Esophagus squamous epithelium (tissue), 5 donors: ENCODE measurements around the gene CALHM1. TPM values are rescaled to one million over a fixed set of nuclear protein-coding genes. Genes with fewer than 3 reads are reported as not detected.

ENCODE experiments used
- DNase-seq: peaks from one replicate; lab custom pipeline; 2025; lab: John Stamatoyannopoulos, UW
- H3K27ac ChIP-seq, 4 donors: fragments of 200-600 bp; sonication (generic); one replicate each; pipeline ENCODE4 v1.5.1; 2016 to 2019; ENCODE audit warnings: mild to moderate bottlenecking in 1 of 4
- H3K27me3 ChIP-seq, 4 donors: fragments of 200-600 bp; sonication (generic); 1 replicate in 3 of 4; 2 replicates in 1 of 4; pipeline versions ENCODE4 v1.5.1 to v1.6.0; 2017 to 2021; ENCODE audit warnings: antibody characterized with exemption in 1 of 4
- H3K36me3 ChIP-seq, 3 donors: fragments of 200-600 bp; sonication (generic); one replicate each; pipeline ENCODE4 v1.5.1; 2016 to 2019
- H3K4me1 ChIP-seq, 3 donors: fragments of 200-600 bp; sonication (generic); one replicate each; pipeline ENCODE4 v1.5.1; 2017 to 2019
- H3K4me3 ChIP-seq, 4 donors: fragments of 200-600 bp; sonication (generic); 1 replicate in 3 of 4; 2 replicates in 1 of 4; pipeline ENCODE4 v1.5.1; 2016 to 2019; ENCODE audit warnings: mild to moderate bottlenecking in 2 of 4, moderate library complexity in 1 of 4
- H3K9me3 ChIP-seq, 3 donors: fragments of 200-600 bp; sonication (generic); one replicate each; pipeline ENCODE4 v1.5.1; 2016 to 2019
- POLR2A ChIP-seq, 4 donors: fragments of 450-650 bp; IDR thresholded peaks; one replicate each; pipeline ENCODE4 v1.6.1; 2017; ENCODE audit warnings: antibody characterized with exemption in 4 of 4, mild to moderate bottlenecking in 4 of 4, moderate library complexity in 3 of 4
- WGBS, 2 donors: methylation state at CpG; one replicate each; pipeline ENCODE4 v1.1.5; 2018; 5-methylcytosine and 5-hydroxymethylcytosine counted together
- intact Hi-C: fragments of 100-400 bp; cut with DNase I; formaldehyde crosslinking; loops from one replicate; pipeline ENCODE4 v1.15.0; 2022
- total RNA-seq, 4 donors: library from RNA; depleted of rRNA; stranded (reverse); fragments of >200 nt; gene quantifications; one replicate each; pipeline ENCODE4 v1.1.0, GENCODE V29; 2016
- TF ChIP-seq, protein P1 (sequence below), 6 experiments: fragments of 450-650 bp in 4 of 6; fragments of 200-600 bp in 2 of 6; sonication (generic) in 2 of 6; IDR thresholded peaks; one replicate each; pipeline ENCODE4 v1.5.1; 2016 to 2019; ENCODE audit warnings: antibody characterized with exemption in 6 of 6, mild to moderate bottlenecking in 4 of 6, moderate library complexity in 4 of 6
- donor health status: DM: yes; HTN: yes; CAD: no.

The CALHM1 gene
- total RNA-seq, 4 donors from 2014 or later: not detected

DNA sequence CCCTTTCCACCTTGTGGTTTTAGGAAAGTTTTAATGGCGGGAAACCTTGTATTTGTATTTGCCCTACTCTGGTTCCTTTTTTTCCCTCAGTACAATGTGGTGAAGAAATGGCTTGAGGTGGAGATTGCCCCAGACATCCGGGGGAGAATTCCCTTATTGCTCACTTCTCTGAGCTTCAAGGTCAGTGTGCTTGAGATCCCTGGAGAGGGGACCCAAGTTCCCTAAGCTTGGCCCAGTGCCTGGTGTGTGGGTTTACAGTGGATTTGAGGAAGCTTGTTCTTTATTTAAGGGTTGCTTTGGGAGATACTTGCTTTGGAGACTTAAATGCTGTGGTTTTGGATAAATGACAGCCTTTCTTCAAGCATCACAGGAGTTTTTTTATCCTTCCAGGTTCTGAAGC lies 24.8 kb downstream of the CALHM1 start:
- no peaks in the 10 kb centered on the region for H3K4me1 ChIP-seq
- TF ChIP-seq, protein P1, sequence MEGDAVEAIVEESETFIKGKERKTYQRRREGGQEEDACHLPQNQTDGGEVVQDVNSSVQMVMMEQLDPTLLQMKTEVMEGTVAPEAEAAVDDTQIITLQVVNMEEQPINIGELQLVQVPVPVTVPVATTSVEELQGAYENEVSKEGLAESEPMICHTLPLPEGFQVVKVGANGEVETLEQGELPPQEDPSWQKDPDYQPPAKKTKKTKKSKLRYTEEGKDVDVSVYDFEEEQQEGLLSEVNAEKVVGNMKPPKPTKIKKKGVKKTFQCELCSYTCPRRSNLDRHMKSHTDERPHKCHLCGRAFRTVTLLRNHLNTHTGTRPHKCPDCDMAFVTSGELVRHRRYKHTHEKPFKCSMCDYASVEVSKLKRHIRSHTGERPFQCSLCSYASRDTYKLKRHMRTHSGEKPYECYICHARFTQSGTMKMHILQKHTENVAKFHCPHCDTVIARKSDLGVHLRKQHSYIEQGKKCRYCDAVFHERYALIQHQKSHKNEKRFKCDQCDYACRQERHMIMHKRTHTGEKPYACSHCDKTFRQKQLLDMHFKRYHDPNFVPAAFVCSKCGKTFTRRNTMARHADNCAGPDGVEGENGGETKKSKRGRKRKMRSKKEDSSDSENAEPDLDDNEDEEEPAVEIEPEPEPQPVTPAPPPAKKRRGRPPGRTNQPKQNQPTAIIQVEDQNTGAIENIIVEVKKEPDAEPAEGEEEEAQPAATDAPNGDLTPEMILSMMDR (IDR thresholded peaks at IDR 0.05): no peak
- TF ChIP-seq POLR2A (IDR thresholded peaks at IDR 0.05): no peak
- DNase-seq: no peak
- H3K36me3 ChIP-seq: peaks cover 31 to 100% (median 37%) of the 10 kb centered on the region in 3 donors
- WGBS, 2 donors: 55 to 65% methylated on average over 2 of the region's 2 CpGs
- intact Hi-C loops: no loop called here
- no peak overlapping the region for H3K4me3 ChIP-seq
- H3K9me3 ChIP-seq: no peaks in the 10 kb centered on the region
- no peaks in the 10 kb centered on the region for H3K27me3 ChIP-seq
- no peak overlapping the region for H3K27ac ChIP-seq

- Histone ChIP-seq H3K36me3 (peaks cover 17 to 100% (median 31%) of the 10 kb centered on the region in 3 donors), H3K27ac (no peak overlapping the region), H3K9me3 (no peaks in the 10 kb centered on the region), H3K27me3 (no peaks in the 10 kb centered on the region), H3K4me1 (no peaks in the 10 kb centered on the region), H3K4me3 (no peak overlapping the region)
- TF ChIP-seq, protein P1 (IDR thresholded peaks at IDR 0.05): no peak
- no peak for TF ChIP-seq POLR2A (IDR thresholded peaks at IDR 0.05)
- 64 to 70% methylated on average over 8 of the region's 8 CpGs for WGBS, 2 donors
- DNase-seq: no peak
- intact Hi-C loops: no loop called here
These were observed 26.8 kb downstream of the CALHM1 start for GRCh38 chr10:103431902-103432301.

DNA sequence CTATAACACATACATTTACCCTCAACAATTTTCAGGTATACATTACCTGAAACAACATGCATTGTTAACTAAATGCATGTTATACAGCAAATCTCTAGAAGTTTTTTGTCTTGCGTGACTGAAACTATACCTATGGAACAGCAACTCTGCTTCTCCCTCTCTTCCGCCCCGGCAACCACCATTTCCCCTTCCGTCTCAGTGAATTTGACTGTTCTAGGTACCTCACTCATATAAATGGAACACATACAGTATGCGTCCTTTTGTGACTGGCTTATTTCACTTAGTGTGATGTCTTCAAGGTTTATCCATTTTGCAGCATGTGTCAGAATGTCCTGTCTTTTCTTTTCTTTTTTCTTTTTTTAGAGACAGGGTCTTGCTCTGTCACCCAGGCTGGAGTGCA lies 29.1 kb downstream of the CALHM1 start:
- WGBS, 2 donors: 87 to 94% methylated on average over 5 of the region's 5 CpGs

GRCh38 chr10:103428989-103429643 lies 29.6 kb downstream of the CALHM1 start:
- no peak for DNase-seq
- intact Hi-C loops: no loop called here
- 60 to 64% methylated on average over 5 of the region's 5 CpGs for WGBS, 2 donors
- Histone ChIP-seq H3K4me3 (no peak overlapping the region), H3K9me3 (no peaks in the 10 kb centered on the region), H3K27ac (no peak overlapping the region), H3K4me1 (no peaks in the 10 kb centered on the region), H3K27me3 (no peaks in the 10 kb centered on the region), H3K36me3 (peaks cover 9 to 100% (median 39%) of the 10 kb centered on the region in 3 donors)
- TF ChIP-seq, protein P1 (IDR thresholded peaks at IDR 0.05): no peak
- no peak for TF ChIP-seq POLR2A (IDR thresholded peaks at IDR 0.05)

More for the DNA sequence above, 29.1 kb downstream of the CALHM1 start:
- Histone ChIP-seq H3K4me3 (no peak overlapping the region), H3K27me3 (no peaks in the 10 kb centered on the region), H3K27ac (no peak overlapping the region), H3K36me3 (peaks cover 9 to 100% (median 42%) of the 10 kb centered on the region in 3 donors), H3K4me1 (no peaks in the 10 kb centered on the region), H3K9me3 (no peaks in the 10 kb centered on the region)
- intact Hi-C loops: no loop called here
- DNase-seq: no peak
- no peak for TF ChIP-seq POLR2A (IDR thresholded peaks at IDR 0.05)
- TF ChIP-seq, protein P1 (IDR thresholded peaks at IDR 0.05): no peak

DNA sequence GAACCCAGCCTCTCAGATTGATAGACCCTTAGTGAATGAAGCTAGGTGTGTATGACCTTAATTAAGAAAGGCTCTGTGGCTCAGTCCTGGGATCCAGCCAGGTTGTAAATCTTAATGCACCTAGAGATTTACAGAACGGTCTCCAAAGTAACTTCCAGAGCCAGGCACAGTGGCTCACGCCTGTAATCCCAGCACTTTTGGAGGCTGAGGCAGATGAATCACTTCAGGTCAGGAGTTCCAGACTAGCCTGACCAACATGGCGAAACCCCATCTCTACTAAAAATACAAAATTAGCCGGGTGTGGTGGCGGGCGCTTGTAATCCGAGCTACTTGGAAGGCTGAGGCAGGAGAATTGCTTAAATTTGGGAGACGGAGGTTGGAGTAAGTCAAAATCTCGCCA lies 30.8 kb downstream of the CALHM1 start:
- Histone ChIP-seq H3K27me3 (no peaks in the 10 kb centered on the region), H3K9me3 (no peaks in the 10 kb centered on the region), H3K27ac (no peak overlapping the region), H3K4me1 (no peaks in the 10 kb centered on the region), H3K4me3 (no peak overlapping the region), H3K36me3 (peaks cover 14 to 100% (median 30%) of the 10 kb centered on the region in 3 donors)
- 85 to 93% methylated on average over 7 to 9 of the region's 9 CpGs for WGBS, 2 donors
- DNase-seq: no peak
- TF ChIP-seq, protein P1 (IDR thresholded peaks at IDR 0.05): no peak
- TF ChIP-seq POLR2A (IDR thresholded peaks at IDR 0.05): no peak
- intact Hi-C loops: no loop called here
